A673 (cell line): ENCODE data around the gene NET1.

Experiments used
- CTCF ChIP-seq: fragments of 300-800, 200-600 bp; sonication (generic); conservative IDR thresholded peaks from 2 replicates; pipeline ENCODE4 v1.5.1; 2017; ENCODE audit warnings: low read depth, mild to moderate bottlenecking, antibody characterized with exemption, low read length, moderate library complexity, mixed read lengths
- EZH2 ChIP-seq: fragments of 200-600 bp; sonication (generic); IDR thresholded peaks from 2 replicates; pipeline ENCODE4 v1.6.1; 2017; ENCODE audit warnings: borderline replicate concordance, low read depth, mild to moderate bottlenecking, mixed read lengths, antibody characterized with exemption, low read length; ENCODE audit not compliant: poor library complexity, severe bottlenecking

- TF ChIP-seq EZH2: no peak
- no peak for TF ChIP-seq CTCF
Measured at GRCh38 chr10:5419466-5420094, 7.2 kb downstream of the NET1 start.
